GM12801 (cell line): ENCODE results near the gene ALPK1.

Experiments used
- TF ChIP-seq, protein P1 (sequence below): IDR thresholded peaks from one replicate; pipeline ENCODE4 v1.5.1; 2011; ENCODE audit warnings: control low read depth; ENCODE audit not compliant: insufficient read length; ENCODE audit errors: extremely low read depth

The ALPK1 gene

DNA sequence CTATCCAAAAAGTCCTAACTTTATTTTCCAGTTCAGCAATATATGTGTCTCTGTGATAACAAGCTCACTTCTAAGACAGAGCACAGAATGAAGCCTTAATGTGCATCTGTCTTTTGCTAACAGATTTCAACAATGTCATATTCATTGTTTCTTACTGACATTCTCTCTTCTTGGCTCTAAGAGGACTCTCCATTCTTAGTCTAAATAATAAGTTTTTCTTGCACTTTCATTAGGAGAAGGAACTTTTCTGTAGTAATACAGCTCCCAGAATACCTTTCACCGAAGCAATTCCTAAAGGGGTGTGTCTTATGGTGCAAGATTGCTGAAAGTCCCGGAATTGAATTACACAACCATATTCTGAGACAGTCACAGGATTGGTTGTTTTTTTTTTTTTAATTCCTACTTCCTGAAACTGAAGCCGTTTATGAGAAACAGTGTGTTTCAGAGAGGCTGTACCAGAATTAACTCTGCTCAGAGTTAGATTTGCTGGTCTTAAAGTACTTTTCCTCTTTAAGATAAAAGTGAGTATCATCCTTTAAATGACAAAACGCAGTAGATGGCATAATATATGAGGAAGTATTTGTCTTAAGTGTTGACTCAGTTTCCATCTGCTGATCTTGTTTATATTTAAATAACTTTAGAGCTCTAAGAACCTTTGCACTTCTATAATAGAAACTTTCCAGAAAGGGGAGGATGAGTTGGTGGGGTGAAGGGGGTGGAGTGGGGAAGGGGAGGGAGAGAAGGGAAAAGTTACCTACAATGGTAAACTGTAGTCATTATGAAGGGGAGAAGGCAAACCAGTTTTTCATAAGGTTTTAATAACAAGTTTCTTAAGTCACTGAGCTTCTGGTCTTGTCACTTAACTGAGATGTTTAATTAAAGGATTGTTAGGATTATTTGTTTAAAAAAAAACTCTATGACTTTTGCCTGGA is at the start of gene ALPK1:
ALPK1 (plus strand) TSS at position 421 of the 932 bp plus-strand sequence.
- TF ChIP-seq, protein P1, sequence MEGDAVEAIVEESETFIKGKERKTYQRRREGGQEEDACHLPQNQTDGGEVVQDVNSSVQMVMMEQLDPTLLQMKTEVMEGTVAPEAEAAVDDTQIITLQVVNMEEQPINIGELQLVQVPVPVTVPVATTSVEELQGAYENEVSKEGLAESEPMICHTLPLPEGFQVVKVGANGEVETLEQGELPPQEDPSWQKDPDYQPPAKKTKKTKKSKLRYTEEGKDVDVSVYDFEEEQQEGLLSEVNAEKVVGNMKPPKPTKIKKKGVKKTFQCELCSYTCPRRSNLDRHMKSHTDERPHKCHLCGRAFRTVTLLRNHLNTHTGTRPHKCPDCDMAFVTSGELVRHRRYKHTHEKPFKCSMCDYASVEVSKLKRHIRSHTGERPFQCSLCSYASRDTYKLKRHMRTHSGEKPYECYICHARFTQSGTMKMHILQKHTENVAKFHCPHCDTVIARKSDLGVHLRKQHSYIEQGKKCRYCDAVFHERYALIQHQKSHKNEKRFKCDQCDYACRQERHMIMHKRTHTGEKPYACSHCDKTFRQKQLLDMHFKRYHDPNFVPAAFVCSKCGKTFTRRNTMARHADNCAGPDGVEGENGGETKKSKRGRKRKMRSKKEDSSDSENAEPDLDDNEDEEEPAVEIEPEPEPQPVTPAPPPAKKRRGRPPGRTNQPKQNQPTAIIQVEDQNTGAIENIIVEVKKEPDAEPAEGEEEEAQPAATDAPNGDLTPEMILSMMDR, result no peak

- TF ChIP-seq, protein P1, result no peak
These were observed 46.0 kb upstream of the ALPK1 start for GRCh38 chr4:112251019-112251643.

GRCh38 chr4:112252234-112252633 is 44.9 kb upstream of the ALPK1 start:
- TF ChIP-seq, protein P1, result no peak

DNA sequence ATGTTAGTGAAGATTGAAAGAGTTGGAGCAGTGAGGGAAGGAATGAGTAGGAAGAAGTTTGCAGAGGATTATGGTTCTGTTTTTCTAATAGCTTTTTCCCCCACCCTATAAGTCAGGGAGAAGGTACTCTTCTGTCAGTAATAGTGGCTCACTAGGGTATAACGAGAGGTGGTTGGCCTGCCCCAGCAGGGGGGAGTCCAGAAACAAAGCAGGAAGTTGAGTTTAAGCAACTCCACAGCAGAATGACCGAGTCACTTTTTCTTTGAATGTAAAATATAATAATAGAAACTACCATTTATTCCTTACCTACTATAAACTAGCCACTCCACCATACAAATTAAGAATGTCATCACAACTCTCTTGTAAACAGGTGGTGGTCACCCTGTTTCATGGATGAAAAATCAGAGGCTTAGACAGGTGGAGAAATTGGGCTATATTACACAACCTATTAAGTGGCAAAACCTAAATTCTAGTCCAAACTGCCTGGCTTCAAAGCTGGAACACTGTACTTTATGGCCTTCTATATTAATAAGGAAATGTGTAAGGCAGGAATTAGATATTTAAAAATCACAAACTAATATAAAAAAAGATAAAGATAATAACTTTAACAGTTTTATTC is 43.7 kb upstream of the ALPK1 start:
- TF ChIP-seq, protein P1, result no peak

DNA sequence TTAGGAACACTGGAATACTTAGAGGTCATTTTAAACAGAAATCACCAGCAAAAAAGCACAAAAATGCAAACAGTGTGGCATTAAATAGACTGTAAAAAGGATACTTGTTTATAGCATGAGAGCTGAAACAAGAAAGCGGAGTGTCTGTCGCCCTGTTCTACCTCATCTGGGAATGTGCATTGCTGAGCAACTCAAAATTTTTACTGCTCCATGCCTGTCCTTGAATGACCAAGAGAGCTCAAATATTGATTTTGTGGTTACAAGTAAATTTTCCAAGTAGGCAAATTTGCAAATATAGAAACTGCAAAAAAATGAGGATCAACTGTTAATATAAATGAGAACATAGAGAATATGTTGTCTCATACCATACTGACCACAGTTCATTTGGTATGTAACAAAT is 40.1 kb upstream of the ALPK1 start:
- TF ChIP-seq, protein P1, result no peak

- TF ChIP-seq, protein P1, result no peak
These were observed 30.3 kb upstream of the ALPK1 start for GRCh38 chr4:112266823-112267222.

DNA sequence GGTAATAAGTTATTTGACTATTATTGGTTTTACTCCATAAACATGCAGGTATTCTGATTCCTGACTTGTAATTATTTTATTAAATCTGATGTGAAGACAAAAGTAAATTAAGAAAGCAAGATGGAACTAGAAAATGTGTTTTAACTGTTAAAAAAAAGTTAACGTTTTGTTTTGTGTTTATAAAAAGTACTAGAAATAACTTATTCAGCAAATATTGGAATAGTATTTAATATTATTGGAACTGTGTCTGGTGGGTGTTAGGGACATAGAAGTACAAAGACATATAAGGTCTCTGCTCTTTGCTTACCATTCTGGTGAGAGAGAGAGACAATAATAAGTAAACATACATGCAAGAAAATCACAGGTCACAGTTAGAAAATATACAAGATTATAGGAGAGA is 27.1 kb upstream of the ALPK1 start:
- TF ChIP-seq, protein P1, result no peak
